ENCODE results near the gene NRN1.

GRCh38 chr6:6039946-6040509, 33.3 kb upstream of the NRN1 start:
- TF ChIP-seq CTCF (IDR thresholded peaks at IDR 0.05): no peak
- TF ChIP-seq IRF3 (IDR thresholded peaks at IDR 0.05; ENCODE audit: low read depth, low read length): no peak
- TF ChIP-seq REST (IDR thresholded peaks at IDR 0.05; ENCODE audit: low read depth, low read length): no peak
- no peak for TF ChIP-seq JUND (IDR thresholded peaks at IDR 0.05)
- no peak for TF ChIP-seq NRF1 (IDR thresholded peaks at IDR 0.05; ENCODE audit: low read depth, low read length)
- TF ChIP-seq NFIC (IDR thresholded peaks at IDR 0.05; ENCODE audit: borderline replicate concordance): no peak
- no peak for TF ChIP-seq FOXJ3 (CRISPR knock-in tag; IDR thresholded peaks at IDR 0.05)
- TF ChIP-seq RCOR1 (IDR thresholded peaks at IDR 0.05; ENCODE audit: low read length): no peak
- no peak for TF ChIP-seq RFX5 (IDR thresholded peaks at IDR 0.05; ENCODE audit: low read length)

Data from SK-N-SH (cell line).